Measurements from ENCODE around the gene CDH15.

DNA sequence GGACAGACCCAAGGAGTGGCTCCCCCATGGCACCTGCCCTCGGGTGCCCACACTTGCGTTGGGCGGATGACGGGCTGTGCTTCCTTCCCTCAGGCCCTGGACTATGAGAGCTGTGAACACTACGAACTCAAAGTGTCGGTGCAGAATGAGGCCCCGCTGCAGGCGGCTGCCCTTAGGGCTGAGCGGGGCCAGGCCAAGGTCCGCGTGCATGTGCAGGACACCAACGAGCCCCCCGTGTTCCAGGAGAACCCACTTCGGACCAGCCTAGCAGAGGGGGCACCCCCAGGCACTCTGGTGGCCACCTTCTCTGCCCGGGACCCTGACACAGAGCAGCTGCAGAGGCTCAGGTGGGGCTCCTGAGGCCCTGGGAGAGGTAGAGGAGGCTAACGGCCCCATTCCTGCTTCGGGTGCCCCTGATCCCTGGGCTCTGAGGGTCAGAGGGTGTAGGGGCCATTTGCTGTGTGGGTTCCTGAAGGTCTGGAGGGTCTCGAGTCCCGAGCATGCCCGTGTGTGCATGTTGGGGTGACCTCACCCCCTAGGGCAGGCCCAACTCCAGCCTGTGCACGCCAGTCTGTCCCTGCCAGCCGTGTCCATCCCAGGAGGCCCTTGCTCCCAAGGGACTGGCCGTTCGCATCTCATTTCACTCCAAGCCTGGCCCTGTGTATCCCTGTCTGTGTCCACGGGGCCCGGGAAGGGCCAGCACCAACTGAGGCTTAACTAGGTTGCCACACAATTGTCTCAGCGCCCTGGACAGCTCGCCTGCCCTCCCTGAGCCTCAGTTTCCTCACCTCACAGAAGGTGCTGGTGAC is 18.8 kb downstream of the CDH15 start:
- TF ChIP-seq TAF1 (IDR thresholded peaks at IDR 0.05; ENCODE audit: borderline replicate concordance, low read depth, low read length) (no peak), POLR2A (IDR thresholded peaks at IDR 0.05; ENCODE audit: low read depth, low read length) (no peak)

All from GM12892 (cell line).